Naive thymus-derived CD4-positive, alpha-beta T cell (primary cell): ENCODE measurements around the gene RBM33. TPM values are rescaled to one million over a fixed set of nuclear protein-coding genes. Genes with fewer than 3 reads are reported as not detected.

Experiments
- ATAC-seq: fragments of 150-1000 bp; cut with Tn5 transposase; 2 replicates; pipeline ENCODE4 v1.10.0; 2021; ENCODE audit warnings: mild to moderate bottlenecking, moderate library complexity
- CTCF ChIA-PET: fragments of 350-600 bp; sonication (Branson Sonifier 250); formaldehyde crosslinking; loops from one replicate; lab custom pipeline; 2021; ENCODE audit warnings: antibody characterized with exemption; lab: Charles Lee
- POLR2A ChIA-PET: fragments of 350-600 bp; sonication (Branson Sonifier 250); formaldehyde crosslinking; loops from one replicate; lab custom pipeline; 2021; ENCODE audit warnings: antibody characterized with exemption, inconsistent platforms; lab: Charles Lee
- DNase-seq, 9 donors: peaks; one replicate each; pipeline versions ENCODE4 v3.0.0 to v3.0.0-alpha.2; 2020 to 2022; ENCODE audit warnings: mixed read lengths in 1 of 9
- H3K27ac ChIP-seq: one replicate; pipeline ENCODE4 v1.7.0; 2013; ENCODE audit warnings: mild to moderate bottlenecking, low read depth, low read length, moderate library complexity
- H3K27me3 ChIP-seq, 2 donors: one replicate each; pipeline ENCODE4 v1.7.0; 2013; ENCODE audit warnings: low read length in 2 of 2, mild to moderate bottlenecking in 2 of 2, moderate library complexity in 2 of 2; ENCODE audit not compliant: control insufficient read depth in 2 of 2, insufficient read depth in 2 of 2
- H3K36me3 ChIP-seq, 3 experiments: 1 replicate in 2 of 3; 2 replicates in 1 of 3; pipeline ENCODE4 v1.7.0; 2013; ENCODE audit warnings: low read length in 3 of 3, mild to moderate bottlenecking in 3 of 3, moderate library complexity in 1 of 3; ENCODE audit not compliant: insufficient read depth in 3 of 3, control insufficient read depth in 2 of 3
- H3K4me1 ChIP-seq, 2 donors: one replicate each; pipeline ENCODE4 v1.7.0; 2013; ENCODE audit warnings: low read length in 2 of 2, mild to moderate bottlenecking in 2 of 2, moderate library complexity in 1 of 2; ENCODE audit not compliant: control insufficient read depth in 2 of 2, insufficient read depth in 2 of 2
- H3K4me3 ChIP-seq: 2 replicates; pipeline ENCODE4 v1.7.0; 2013; ENCODE audit warnings: mild to moderate bottlenecking, low read length
- H3K9me3 ChIP-seq, 3 experiments: 1 replicate in 2 of 3; 2 replicates in 1 of 3; pipeline ENCODE4 v1.7.0; 2013; ENCODE audit warnings: low read length in 3 of 3; ENCODE audit not compliant: control insufficient read depth in 2 of 3
- H3K27ac Mint-ChIP-seq, 9 donors: one replicate each; pipeline ENCODE4 v1.8.0; 2020 to 2022; ENCODE audit warnings: mixed read lengths in 9 of 9, mild to moderate bottlenecking in 8 of 9, moderate library complexity in 5 of 9, inconsistent platforms in 2 of 9
- H3K27me3 Mint-ChIP-seq, 5 donors: one replicate each; pipeline ENCODE4 v1.8.0; 2021 to 2022; ENCODE audit warnings: mixed read lengths in 5 of 5, mild to moderate bottlenecking in 1 of 5
- H3K36me3 Mint-ChIP-seq, 5 donors: one replicate each; pipeline ENCODE4 v1.8.0; 2020 to 2022; ENCODE audit warnings: mixed read lengths in 5 of 5, mild to moderate bottlenecking in 3 of 5, inconsistent platforms in 1 of 5
- H3K4me1 Mint-ChIP-seq, 7 donors: one replicate each; pipeline ENCODE4 v1.8.0; 2020 to 2022; ENCODE audit warnings: mixed read lengths in 7 of 7, mild to moderate bottlenecking in 3 of 7, inconsistent platforms in 1 of 7
- H3K4me3 Mint-ChIP-seq, 10 donors: one replicate each; pipeline ENCODE4 v1.8.0; 2020 to 2022; ENCODE audit warnings: mild to moderate bottlenecking in 10 of 10, mixed read lengths in 10 of 10, moderate library complexity in 6 of 10, inconsistent platforms in 2 of 10
- H3K9me3 Mint-ChIP-seq, 11 donors: one replicate each; pipeline ENCODE4 v1.8.0; 2020 to 2022; ENCODE audit warnings: mixed read lengths in 11 of 11, mild to moderate bottlenecking in 4 of 11, inconsistent platforms in 1 of 11, moderate library complexity in 1 of 11
- intact Hi-C, 2 donors: fragments of 100-400 bp; cut with micrococcal nuclease; formaldehyde crosslinking; loops; one replicate each; pipeline ENCODE4 v1.15.1; 2023
- polyA plus RNA-seq, 2 donors: library from polyadenylated mRNA; unstranded; fragments of 300-500 nt; fragmentation: Illumina TruSeq; gene quantifications; one replicate each; pipeline ENCODE4 v1.2.3, GENCODE V29; 2021
- total RNA-seq, 6 experiments: library from RNA in 5 of 6; stranded (reverse) in 5 of 6; gene quantifications; 1 replicate in 5 of 6; 2 replicates in 1 of 6; pipeline ENCODE4 v1.2.3 and lab custom pipeline; 2021 to 2026

The RBM33 gene
- total and polyA plus RNA-seq, 7 experiments from 2014 or later, result 43.7 to 177 (median 143) TPM

DNA sequence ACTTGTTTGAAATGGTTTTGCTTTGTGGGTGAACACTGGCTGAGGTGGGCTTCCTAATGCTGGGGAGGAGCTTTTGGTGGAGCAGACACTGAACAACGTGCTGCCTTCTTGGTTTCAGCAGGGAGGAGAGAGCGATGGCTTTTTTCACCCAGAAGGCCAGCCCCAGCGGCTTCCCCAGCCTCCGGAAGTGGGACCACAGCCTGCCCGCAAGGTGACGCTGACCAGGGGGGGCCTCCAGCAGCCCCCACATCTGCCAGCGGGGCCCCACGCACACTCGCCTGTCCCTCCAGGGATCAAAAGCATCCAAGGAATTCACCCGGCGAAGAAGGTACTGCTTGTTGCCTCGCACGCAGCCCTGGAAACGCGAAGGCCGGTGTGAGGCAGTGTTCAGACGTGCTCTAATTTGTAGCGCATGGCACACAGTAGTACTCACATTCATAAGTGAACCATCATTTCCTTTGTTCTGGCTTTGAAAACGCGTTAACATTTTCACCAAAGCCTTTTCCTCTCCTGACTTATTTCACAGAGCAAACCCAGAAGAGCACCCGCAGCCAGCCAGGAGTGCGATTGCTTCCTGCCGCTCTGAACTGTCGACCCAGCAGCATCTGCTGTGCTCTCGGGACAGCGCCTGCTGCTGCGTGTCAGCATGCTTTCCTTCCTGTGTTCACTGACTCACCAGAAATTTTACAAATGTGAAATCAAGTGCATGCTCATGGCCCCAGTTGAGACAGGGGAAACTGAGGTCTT, 119.4 kb downstream of the RBM33 start:
- peaks cover 3 to 44% (median 14%) of the 10 kb centered on the region in 3 experiments for H3K36me3 ChIP-seq
- POLR2A ChIA-PET, result no interaction called here
- peak in 8 of 9 donors; percentile 48 to 73 (median 60) for DNase-seq
- intact Hi-C loops, result loop anchor here (1.0 to 5.0 kb wide), 10 partner anchors 13 to 836 kb away; partner anchors contain the start of genes INSIG1 (in 1 of the 2), PAXIP1 (in 1 of the 2) and RBM33 (in 1 of the 2)
- peaks cover 39 to 67% (median 61%) of the 10 kb centered on the region in 7 donors for H3K4me1 Mint-ChIP-seq
- peak overlapping the region; percentile 73 to 98 (median 91) for H3K27ac Mint-ChIP-seq
- H3K4me1 ChIP-seq, result peaks cover 24 to 31% of the 10 kb centered on the region in 2 donors
- peak overlapping the region; percentile 64 to 91 (median 80) for H3K4me3 Mint-ChIP-seq
- H3K27me3 Mint-ChIP-seq, result no peaks in the 10 kb centered on the region
- H3K9me3 Mint-ChIP-seq, result no peaks in the 10 kb centered on the region
- H3K27ac ChIP-seq, result peak overlapping the region; percentile 67
- H3K27me3 ChIP-seq, result no peaks in the 10 kb centered on the region
- peak overlapping the region; percentile 12 for H3K4me3 ChIP-seq
- peaks cover 6 to 42% (median 15%) of the 10 kb centered on the region in 5 donors for H3K36me3 Mint-ChIP-seq
- no peaks in the 10 kb centered on the region for H3K9me3 ChIP-seq
- CTCF ChIA-PET, result interaction anchor here (1.0 kb wide), 1 partner anchor 165 kb away, joined by 3 read pairs; no protein-coding TSS in a partner anchor
- peak; percentile 80 for ATAC-seq

DNA sequence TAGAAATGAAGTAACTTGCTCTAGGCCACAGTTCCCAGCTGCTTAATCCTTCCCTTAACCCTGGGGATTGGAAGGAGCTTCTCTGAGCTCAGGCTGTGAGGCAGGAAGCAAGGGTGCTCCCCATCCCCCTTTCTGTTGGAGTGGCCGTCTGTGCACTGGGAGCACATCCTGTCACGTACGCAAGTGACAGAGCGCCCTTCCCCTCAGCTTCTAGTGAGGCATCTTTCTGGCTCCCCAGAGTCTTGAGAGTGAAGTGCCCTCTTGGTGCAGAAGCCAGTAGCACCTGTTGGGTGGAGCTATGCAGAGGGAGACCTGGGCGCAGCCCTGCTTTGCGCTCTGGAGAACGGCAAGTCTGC, 120.0 kb downstream of the RBM33 start:
- peak overlapping the region; percentile 12 for H3K4me3 ChIP-seq
- intact Hi-C loops, result loop anchor here (1.0 to 5.0 kb wide), 9 partner anchors 13 to 836 kb away; partner anchors contain the start of genes INSIG1 (in 1 of the 2), PAXIP1 (in 1 of the 2) and RBM33 (in 1 of the 2)
- CTCF ChIA-PET, result interaction anchor here (1.0 kb wide), 1 partner anchor 166 kb away, joined by 3 read pairs; no protein-coding TSS in a partner anchor
- Mint-ChIP-seq H3K4me1 (peaks cover 39 to 67% (median 61%) of the 10 kb centered on the region in 7 donors), H3K9me3 (no peaks in the 10 kb centered on the region), H3K27me3 (no peaks in the 10 kb centered on the region), H3K4me3 (peak overlapping the region; percentile 64 to 91 (median 80)), H3K27ac (peak overlapping the region; percentile 73 to 98 (median 91)), H3K36me3 (peaks cover 6 to 41% (median 12%) of the 10 kb centered on the region in 5 donors)
- ATAC-seq (peak; percentile 56), DNase-seq (peak in 6 of 9 donors; percentile 31 to 60 (median 48))
- H3K27me3 ChIP-seq, result no peaks in the 10 kb centered on the region
- POLR2A ChIA-PET, result interaction anchor here (0.5 kb wide), 1 partner anchor 1466 kb away, joined by 3 read pairs; no protein-coding TSS in a partner anchor
- H3K4me1 ChIP-seq, result peaks cover 24 to 31% of the 10 kb centered on the region in 2 donors
- H3K27ac ChIP-seq, result peak overlapping the region; percentile 67
- no peaks in the 10 kb centered on the region for H3K9me3 ChIP-seq
- H3K36me3 ChIP-seq, result peaks cover 8 to 49% (median 14%) of the 10 kb centered on the region in 3 experiments

DNA sequence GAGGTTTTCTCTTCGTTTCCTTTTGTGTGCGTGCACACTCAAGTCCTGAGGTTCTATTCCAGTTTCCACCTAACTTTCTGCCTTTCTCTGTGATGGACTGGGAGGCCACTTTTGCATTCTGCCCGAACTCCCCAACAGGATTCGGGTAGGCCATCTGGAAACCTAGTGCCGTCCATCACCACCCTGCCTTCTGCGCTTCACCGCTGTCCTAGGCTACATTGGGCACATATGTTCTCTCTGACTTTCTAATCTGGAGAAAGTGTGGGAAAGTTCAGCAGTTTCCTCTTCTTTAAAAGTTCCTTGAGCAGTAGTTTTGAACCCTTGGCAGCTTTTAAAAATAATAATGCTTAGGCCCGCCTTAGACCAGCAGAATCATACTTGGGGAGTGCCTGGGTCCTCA, 121.0 kb downstream of the RBM33 start:
- H3K36me3 ChIP-seq, result peaks cover 14 to 52% (median 23%) of the 10 kb centered on the region in 3 experiments
- no peaks in the 10 kb centered on the region for H3K27me3 ChIP-seq
- ChIA-PET CTCF (interaction anchor here (2.5 to 4.9 kb wide), 2 partner anchors 8 to 168 kb away, joined by 7 to 78 read pairs; no protein-coding TSS in a partner anchor), POLR2A (no interaction called here)
- H3K27ac ChIP-seq, result no peak overlapping the region
- Mint-ChIP-seq H3K36me3 (peaks cover 12 to 37% (median 20%) of the 10 kb centered on the region in 5 donors), H3K4me1 (peaks cover 38 to 63% (median 52%) of the 10 kb centered on the region in 7 donors), H3K27me3 (no peaks in the 10 kb centered on the region), H3K4me3 (peak overlapping the region in 2 of 10 donors; percentile 56 to 81), H3K27ac (peak overlapping the region in 4 of 9 donors; percentile 48 to 98 (median 76)), H3K9me3 (no peaks in the 10 kb centered on the region)
- intact Hi-C loops, result loop anchor here (2.0 to 5.0 kb wide), 3 partner anchors 78 to 469 kb away; partner anchors contain the start of gene INSIG1 (in 1 of the 2)
- no peak for DNase-seq
- H3K4me3 ChIP-seq, result no peak overlapping the region
- H3K9me3 ChIP-seq, result no peaks in the 10 kb centered on the region
- H3K4me1 ChIP-seq, result peaks cover 24 to 31% of the 10 kb centered on the region in 2 donors
- ATAC-seq, result no peak

DNA sequence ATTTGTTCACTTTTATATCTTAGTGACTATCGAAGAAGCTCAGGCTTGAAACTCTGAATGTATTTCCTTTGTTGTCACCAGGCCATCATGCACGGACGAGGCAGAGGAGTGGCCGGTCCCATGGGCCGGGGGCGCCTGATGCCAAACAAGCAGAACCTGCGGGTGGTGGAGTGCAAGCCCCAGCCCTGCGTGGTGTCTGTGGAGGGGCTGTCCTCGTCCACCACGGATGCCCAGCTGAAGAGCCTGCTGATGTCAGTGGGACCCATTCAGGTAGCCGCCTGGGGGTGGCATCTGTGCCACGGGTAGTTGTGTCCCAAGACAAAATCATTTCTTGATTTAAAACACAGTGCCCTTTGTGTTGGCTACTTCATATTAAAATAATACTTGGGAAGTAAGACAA, 121.9 kb downstream of the RBM33 start:
- H3K36me3 Mint-ChIP-seq, result peaks cover 12 to 41% (median 23%) of the 10 kb centered on the region in 5 donors
- H3K9me3 ChIP-seq, result no peaks in the 10 kb centered on the region
- DNase-seq (no peak), ATAC-seq (no peak)
- H3K27me3 Mint-ChIP-seq, result no peaks in the 10 kb centered on the region
- CTCF ChIA-PET, result interaction anchor here (0.9 to 4.9 kb wide), 6 partner anchors 9 to 172 kb away, joined by 3 to 78 read pairs (median 5); no protein-coding TSS in a partner anchor
- peaks cover 14 to 61% (median 23%) of the 10 kb centered on the region in 3 experiments for H3K36me3 ChIP-seq
- intact Hi-C loops, result loop anchor here in 1 of 2 donors (5.0 kb wide), 1 partner anchor 79 kb away; no protein-coding TSS in a partner anchor
- H3K9me3 Mint-ChIP-seq, result no peaks in the 10 kb centered on the region
- POLR2A ChIA-PET, result no interaction called here
- H3K27ac ChIP-seq, result no peak overlapping the region
- no peak overlapping the region for H3K4me3 ChIP-seq
- no peak overlapping the region for H3K27ac Mint-ChIP-seq
- H3K4me3 Mint-ChIP-seq, result no peak overlapping the region
- H3K4me1 ChIP-seq, result peaks cover 24 to 31% of the 10 kb centered on the region in 2 donors
- peaks cover 34 to 56% (median 44%) of the 10 kb centered on the region in 7 donors for H3K4me1 Mint-ChIP-seq
- H3K27me3 ChIP-seq, result no peaks in the 10 kb centered on the region

DNA sequence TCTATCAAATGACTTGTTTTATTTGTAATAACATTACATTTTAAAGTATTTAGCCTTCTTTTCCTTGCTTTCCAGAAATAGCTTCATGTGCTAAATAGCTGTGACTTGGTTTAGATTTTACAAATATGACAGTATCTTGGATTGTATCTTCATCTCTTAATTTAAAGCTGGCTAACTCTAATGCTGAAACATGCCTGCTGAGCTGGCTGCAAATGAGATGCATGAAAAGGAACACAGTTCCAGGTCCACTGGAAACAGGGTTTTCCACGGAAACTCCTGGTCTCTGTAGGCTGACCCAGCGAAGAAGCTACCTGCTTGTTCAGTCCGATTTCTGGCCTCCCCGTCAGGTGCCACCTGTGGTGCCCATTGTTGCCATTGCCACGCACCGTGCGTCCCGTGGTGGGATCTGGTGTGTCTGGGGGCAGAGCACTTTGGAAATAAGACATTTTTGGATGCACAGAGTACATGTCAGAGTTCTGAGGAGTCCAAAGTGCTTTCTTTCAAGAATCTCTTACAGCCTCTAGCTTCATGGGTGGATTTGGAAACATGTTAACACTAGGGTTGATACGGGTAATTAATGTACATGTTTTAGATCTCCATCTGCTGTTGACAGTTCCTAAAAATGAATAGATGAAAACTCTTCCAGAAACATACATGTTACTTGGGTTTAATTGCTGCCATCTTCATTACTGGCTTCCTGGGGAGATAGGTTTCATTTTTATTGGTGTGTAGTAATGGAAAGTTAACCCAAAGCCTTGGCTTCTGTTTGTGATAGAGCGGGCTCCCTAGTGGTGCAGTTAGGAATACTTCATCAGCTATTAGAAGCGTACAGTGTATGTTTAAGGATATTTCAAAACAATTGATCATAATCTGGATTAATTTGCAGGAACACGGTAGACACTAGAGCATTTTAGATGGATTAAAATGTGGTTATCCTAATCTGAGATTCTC, 122.8 kb downstream of the RBM33 start:
- H3K4me3 Mint-ChIP-seq, result no peak overlapping the region
- POLR2A ChIA-PET, result no interaction called here
- no peak overlapping the region for H3K27ac ChIP-seq

More for the DNA sequence above, 122.8 kb downstream of the RBM33 start:
- Histone ChIP-seq H3K4me3 (no peak overlapping the region), H3K27me3 (no peaks in the 10 kb centered on the region), H3K4me1 (peaks cover 24 to 31% of the 10 kb centered on the region in 2 donors), H3K36me3 (peaks cover 14 to 66% (median 23%) of the 10 kb centered on the region in 3 experiments), H3K9me3 (no peaks in the 10 kb centered on the region)
- ATAC-seq (no peak), DNase-seq (no peak)
- H3K4me1 Mint-ChIP-seq, result peaks cover 26 to 47% (median 36%) of the 10 kb centered on the region in 7 donors
- H3K9me3 Mint-ChIP-seq, result no peaks in the 10 kb centered on the region
- intact Hi-C loops, result loop anchor here in 1 of 2 donors (5.0 kb wide), 1 partner anchor 80 kb away; no protein-coding TSS in a partner anchor
- H3K36me3 Mint-ChIP-seq, result peaks cover 12 to 45% (median 28%) of the 10 kb centered on the region in 5 donors
- CTCF ChIA-PET, result interaction anchor here (0.6 to 4.9 kb wide), 11 partner anchors 10 to 776 kb away, joined by 3 to 78 read pairs (median 3); no protein-coding TSS in a partner anchor
- H3K27ac Mint-ChIP-seq, result no peak overlapping the region
- H3K27me3 Mint-ChIP-seq, result no peaks in the 10 kb centered on the region
